A673 (cell line): ENCODE measurements around the gene OLFM1. TPM values are rescaled to one million over a fixed set of nuclear protein-coding genes. Genes with fewer than 3 reads are reported as not detected.

ENCODE experiments used
- BruUV-seq: library from RNA; stranded (reverse); fragments of 400-500 nt; replicated peaks from 2 replicates; lab custom pipeline; 2021; lab: Mats Ljungman, UMichigan
- CTCF ChIA-PET: fragments of 300-600 bp; sonication (Branson Sonifier 250); formaldehyde crosslinking; loops from one replicate; lab custom pipeline; 2022; ENCODE audit warnings: antibody characterized with exemption; lab: Charles Lee
- POLR2A ChIA-PET: fragments of 300-600 bp; sonication (Branson Sonifier 250); formaldehyde crosslinking; loops from one replicate; lab custom pipeline; 2022; ENCODE audit warnings: antibody characterized with exemption; ENCODE audit not compliant: low non-redundant PET; lab: Charles Lee
- DNase-seq: peaks from one replicate; pipeline ENCODE4 v3.0.0-alpha.2; 2015; ENCODE audit warnings: low spot score
- H3K27ac ChIP-seq: fragments of 200-600 bp; sonication (generic); 2 replicates; pipeline ENCODE4 v1.5.1; 2016; ENCODE audit warnings: mixed run types, low read depth, mild to moderate bottlenecking, mixed read lengths, antibody characterized with exemption, low read length; ENCODE audit not compliant: poor library complexity, severe bottlenecking
- H3K27me3 ChIP-seq: fragments of 200-600 bp; sonication (generic); replicated peaks from 2 replicates; pipeline ENCODE4 v1.6.1; 2017; ENCODE audit warnings: mixed run types, low read depth, mild to moderate bottlenecking, mixed read lengths, antibody characterized with exemption, low read length; ENCODE audit not compliant: insufficient read depth, poor library complexity
- H3K36me3 ChIP-seq: fragments of 200-600 bp; sonication (generic); 2 replicates; pipeline ENCODE4 v1.6.1; 2016; ENCODE audit warnings: mixed run types, mild to moderate bottlenecking, mixed read lengths, antibody characterized with exemption, low read length; ENCODE audit not compliant: insufficient read depth, poor library complexity, severe bottlenecking
- H3K4me1 ChIP-seq: fragments of 200-600 bp; sonication (generic); 2 replicates; pipeline ENCODE4 v1.6.1; 2017; ENCODE audit warnings: mixed run types, mild to moderate bottlenecking, mixed read lengths, antibody characterized with exemption, low read length; ENCODE audit not compliant: insufficient read depth, poor library complexity, severe bottlenecking
- H3K4me3 ChIP-seq: fragments of 200-600 bp; sonication (generic); 2 replicates; pipeline ENCODE4 v1.5.1; 2016; ENCODE audit warnings: low read depth, mixed run types, mild to moderate bottlenecking, mixed read lengths, low read length; ENCODE audit not compliant: poor library complexity, severe bottlenecking
- H3K9me3 ChIP-seq: fragments of 200-600 bp; sonication (generic); 2 replicates; pipeline ENCODE4 v1.6.1; 2016; ENCODE audit warnings: mixed run types, low read depth, mild to moderate bottlenecking, mixed read lengths, antibody characterized with exemption, low read length; ENCODE audit not compliant: poor library complexity, severe bottlenecking
- CTCF ChIP-seq: fragments of 300-800, 200-600 bp; sonication (generic); conservative IDR thresholded peaks from 2 replicates; pipeline ENCODE4 v1.5.1; 2017; ENCODE audit warnings: low read depth, mild to moderate bottlenecking, antibody characterized with exemption, low read length, moderate library complexity, mixed read lengths
- EZH2 ChIP-seq: fragments of 200-600 bp; sonication (generic); IDR thresholded peaks from 2 replicates; pipeline ENCODE4 v1.6.1; 2017; ENCODE audit warnings: borderline replicate concordance, low read depth, mild to moderate bottlenecking, mixed read lengths, antibody characterized with exemption, low read length; ENCODE audit not compliant: poor library complexity, severe bottlenecking
- intact Hi-C: fragments of 100-400 bp; cut with micrococcal nuclease; formaldehyde crosslinking; loops from one replicate; pipeline ENCODE4 v1.10.0; 2022; ENCODE audit not compliant: unreplicated experiment
- total RNA-seq: library from RNA; stranded (reverse); gene quantifications from 2 replicates; pipeline ENCODE4 v1.2.3, GENCODE V29; 2021

The OLFM1 gene
- total RNA-seq, 1 experiment from 2014 or later = 308 TPM

DNA sequence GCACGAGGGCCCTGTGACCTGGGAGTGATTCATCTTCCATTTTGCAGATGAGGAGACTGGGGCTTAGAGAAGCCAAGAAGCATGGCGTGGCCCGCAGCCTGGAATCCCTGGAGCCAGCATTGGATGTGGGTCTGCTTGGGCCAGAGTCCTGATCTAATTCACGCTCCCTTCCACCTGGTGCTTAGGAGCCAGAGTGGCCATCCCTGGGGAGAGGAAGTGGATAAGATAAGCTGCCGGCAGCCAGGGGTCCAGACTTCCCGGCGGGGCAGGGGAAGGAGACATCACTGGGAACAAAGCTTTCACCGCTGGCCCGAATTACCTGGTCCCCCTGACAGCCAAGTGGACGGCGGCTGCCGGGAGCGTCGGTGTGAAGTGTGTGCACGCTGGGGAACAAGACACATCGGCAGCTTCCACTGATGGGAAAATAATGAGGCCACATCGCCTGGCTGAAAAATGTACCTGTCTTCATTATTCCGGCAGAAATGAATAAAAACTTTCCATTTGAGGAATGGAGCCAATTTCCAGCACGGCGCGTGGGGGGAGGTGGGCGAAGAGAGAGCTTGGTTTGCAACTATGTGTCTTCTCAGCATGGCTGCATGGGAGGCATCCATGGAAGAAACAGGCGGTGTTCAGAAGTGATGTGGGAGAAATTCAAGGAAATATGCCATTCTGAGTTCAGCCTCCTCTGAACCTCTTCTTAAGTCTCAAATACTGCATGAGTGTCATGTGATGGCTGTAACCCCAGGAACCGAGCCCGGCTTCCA is 78.5 kb downstream of the OLFM1 start:
- intact Hi-C loops = no loop called here
- ChIA-PET CTCF (no interaction called here), POLR2A (no interaction called here)

GRCh38 chr9:135166565-135166964 is 79.1 kb downstream of the OLFM1 start:
- Histone ChIP-seq H3K27me3 (no peaks in the 10 kb centered on the region), H3K36me3 (no peaks in the 10 kb centered on the region), H3K4me3 (no peak overlapping the region), H3K9me3 (no peaks in the 10 kb centered on the region), H3K4me1 (peaks cover 10% of the 10 kb centered on the region), H3K27ac (no peak overlapping the region)
- intact Hi-C loops = no loop called here
- DNase-seq = peak; percentile 75
- ChIA-PET POLR2A (interaction anchor here (0.7 kb wide), 1 partner anchor 71 kb away, joined by 5 read pairs; no protein-coding TSS in a partner anchor), CTCF (no interaction called here)
- peak; percentile 50 for TF ChIP-seq CTCF
- no peak for TF ChIP-seq EZH2
- no TSS peak for BruUV-seq

More for the DNA sequence above, 78.5 kb downstream of the OLFM1 start:
- Histone ChIP-seq H3K27ac (no peak overlapping the region), H3K9me3 (no peaks in the 10 kb centered on the region), H3K4me1 (peaks cover 10% of the 10 kb centered on the region), H3K27me3 (no peaks in the 10 kb centered on the region), H3K4me3 (no peak overlapping the region), H3K36me3 (no peaks in the 10 kb centered on the region)
- no peak for TF ChIP-seq CTCF
- no peak for TF ChIP-seq EZH2
- no TSS peak for BruUV-seq
- no peak for DNase-seq

- BruUV-seq = no TSS peak
- ChIA-PET POLR2A (interaction anchor here (0.7 kb wide), 1 partner anchor 72 kb away, joined by 5 read pairs; no protein-coding TSS in a partner anchor), CTCF (no interaction called here)
- intact Hi-C loops = no loop called here
- no peaks in the 10 kb centered on the region for H3K27me3 ChIP-seq
- H3K4me1 ChIP-seq = peaks cover 6% of the 10 kb centered on the region
- no peaks in the 10 kb centered on the region for H3K9me3 ChIP-seq
- no peak overlapping the region for H3K27ac ChIP-seq
- TF ChIP-seq EZH2 = no peak
- no peak for TF ChIP-seq CTCF
- H3K36me3 ChIP-seq = no peaks in the 10 kb centered on the region
- DNase-seq = no peak
- H3K4me3 ChIP-seq = no peak overlapping the region
Measured at GRCh38 chr9:135167356-135167755, 79.9 kb downstream of the OLFM1 start.
